HepG2 (cell line): Measurements from ENCODE around the gene HPCAL1. TPM values are rescaled to one million over a fixed set of nuclear protein-coding genes. Genes with fewer than 3 reads are reported as not detected.
A peak's percentile ranks its signal among the peaks of the same experiment; 100 is the strongest.

Experiments
- ARID3A ChIP-seq: IDR thresholded peaks from 2 replicates; pipeline ENCODE4 v1.6.1; 2012; ENCODE audit warnings: low read depth, low read length, improper control_type of control experiment
- CC2D1A ChIP-seq: sonication (generic); formaldehyde crosslinking; IDR thresholded peaks from 2 replicates; pipeline ENCODE4 v1.8.1; 2023; ENCODE audit warnings: mild to moderate bottlenecking, missing genetic modification reagents
- CCAR2 ChIP-seq: fragments of 200-400 bp; formaldehyde crosslinking; optimal IDR thresholded peaks from 2 replicates; pipeline ENCODE3; 2018; ENCODE audit warnings: low read depth, mild to moderate bottlenecking, low read length, moderate library complexity
- CREB1 ChIP-seq, 2 experiments: fragments of 450-650 bp in 1 of 2; IDR thresholded peaks; 2 replicates each; pipeline ENCODE4 v1.6.1; 2016 to 2017; ENCODE audit warnings: control low read depth in 1 of 2, mild to moderate bottlenecking in 1 of 2, missing compliant biosample characterization in 1 of 2, missing genetic modification characterization in 1 of 2
- CREM ChIP-seq, 2 experiments: sonication (generic) in 1 of 2; formaldehyde crosslinking in 1 of 2; IDR thresholded peaks; 2 replicates each; pipeline versions ENCODE4 v1.4.0 to v1.6.1; 2016 to 2020; ENCODE audit warnings: antibody characterized with exemption in 1 of 2, mild to moderate bottlenecking in 1 of 2, missing genetic modification reagents in 1 of 2
- DNMT3B ChIP-seq: conservative IDR thresholded peaks from 2 replicates; pipeline ENCODE4 v1.6.1; 2016; ENCODE audit warnings: missing biosample characterization, control low read depth
- FOXO1 ChIP-seq: sonication (generic); formaldehyde crosslinking; IDR thresholded peaks from 2 replicates; pipeline ENCODE4 v1.4.0; 2020; ENCODE audit warnings: missing genetic modification reagents
- KLF9 ChIP-seq: IDR thresholded peaks from 2 replicates; pipeline ENCODE4 v1.6.1; 2016; ENCODE audit warnings: low read depth
- MXD3 ChIP-seq: IDR thresholded peaks from 2 replicates; pipeline ENCODE4 v1.6.1; 2016; ENCODE audit warnings: mild to moderate bottlenecking, missing biosample characterization, missing genetic modification reagents
- PAX8 ChIP-seq: sonication (generic); formaldehyde crosslinking; IDR thresholded peaks from 2 replicates; pipeline ENCODE4 v1.8.0; 2022; ENCODE audit warnings: mild to moderate bottlenecking, missing genetic modification reagents, borderline replicate concordance
- PHF8 ChIP-seq: sonication (generic); formaldehyde crosslinking; IDR thresholded peaks from 2 replicates; pipeline ENCODE4 v1.5.0; 2020; ENCODE audit warnings: missing genetic modification reagents
- RAD51 ChIP-seq: fragments of 450-650 bp; IDR thresholded peaks from 2 replicates; pipeline ENCODE4 v1.6.1; 2016; ENCODE audit warnings: borderline replicate concordance
- THAP11 ChIP-seq: IDR thresholded peaks from 2 replicates; pipeline ENCODE4 v1.6.1; 2016; ENCODE audit warnings: missing biosample characterization, missing genetic modification reagents
- U2AF1 ChIP-seq: fragments of 200-400 bp; formaldehyde crosslinking; optimal IDR thresholded peaks from 2 replicates; pipeline ENCODE3; 2017; ENCODE audit warnings: mild to moderate bottlenecking, low read depth, low read length
- ZFP82 ChIP-seq: sonication (generic); formaldehyde crosslinking; IDR thresholded peaks from 2 replicates; pipeline ENCODE4 v1.5.1; 2020; ENCODE audit warnings: mild to moderate bottlenecking, missing genetic modification reagents, borderline replicate concordance
- ZNF350 ChIP-seq: sonication (generic); formaldehyde crosslinking; IDR thresholded peaks from 2 replicates; pipeline ENCODE4 v1.4.0; 2020; ENCODE audit warnings: mild to moderate bottlenecking, low read depth, missing genetic modification reagents, borderline replicate concordance
- ZNF382 ChIP-seq: sonication (generic); formaldehyde crosslinking; IDR thresholded peaks from 2 replicates; pipeline ENCODE4 v1.5.0; 2020; ENCODE audit warnings: missing genetic modification reagents, mild to moderate bottlenecking, borderline replicate concordance
- ZNF558 ChIP-seq: sonication (generic); formaldehyde crosslinking; IDR thresholded peaks from 2 replicates; pipeline ENCODE4 v1.9.0; 2022; ENCODE audit warnings: mild to moderate bottlenecking, missing genetic modification reagents, borderline replicate concordance
- polyA plus RNA-seq, 8 experiments: library from polyadenylated mRNA; depleted of rRNA in 3 of 8; stranded (reverse) in 7 of 8; unstranded in 1 of 8; fragments of >200 nt; fragmentation: Illumina TruSeq in 4 of 8; extraction: Trizol in 4 of 8; gene quantifications; 2 replicates each; pipeline versions ENCODE4 v1.2.1 to v1.2.3, GENCODE V29; 2011 to 2016; ENCODE audit warnings: low read depth in 4 of 8, missing spikeins in 1 of 8, mixed read lengths in 1 of 8; ENCODE audit not compliant: insufficient read depth in 1 of 8
- total RNA-seq, 5 experiments: library from RNA; depleted of rRNA; stranded (reverse); fragments of >200 nt; fragmentation: Illumina TruSeq; extraction: Trizol; gene quantifications; 2 replicates each; pipeline ENCODE4 v1.2.3, GENCODE V29; 2016; ENCODE audit warnings: low read depth in 1 of 5
- TF ChIP-seq, protein P1 (sequence below): sonication (generic); formaldehyde crosslinking; IDR thresholded peaks from 2 replicates; pipeline ENCODE4 v1.4.0; 2020; ENCODE audit warnings: missing genetic modification reagents

HPCAL1 gene
- total and polyA plus RNA-seq, 2 of the 13 experiments (the other 11 are each of a cell fraction or from before 2014, with no cell fraction given), result 29.5 to 29.9 TPM

GRCh38 chr2:10449838-10450691 lies 147.4 kb downstream of the HPCAL1 start (continued):
- TF ChIP-seq PHF8 (CRISPR knock-in tag) (peak; percentile 74), CREB1 (IDR thresholded peaks at IDR 0.05) (peak; percentile 84), CREB1 (CRISPR knock-in tag; IDR thresholded peaks at IDR 0.05) (peak; percentile 90), KLF9 (CRISPR knock-in tag) (no peak; the same call in 1 of the 2 replicates), ZFP82 (CRISPR knock-in tag) (no peak), FOXO1 (CRISPR knock-in tag) (peak; percentile 55; the same call in 1 of the 2 replicates), CC2D1A (CRISPR knock-in tag) (no peak), DNMT3B (no peak), THAP11 (CRISPR knock-in tag) (peak; percentile 88), ZNF382 (no peak), ARID3A (peak; percentile 87), PAX8 (CRISPR knock-in tag) (peak; percentile 42; the same call in 1 of the 2 replicates), U2AF1 (no peak), CCAR2 (peak; percentile 63), CREM (IDR thresholded peaks at IDR 0.05) (peak; percentile 81), CREM (CRISPR knock-in tag; IDR thresholded peaks at IDR 0.05) (no peak), MXD3 (CRISPR knock-in tag) (peak; percentile 92), ZNF558 (CRISPR knock-in tag) (no peak), ZNF350 (CRISPR knock-in tag) (peak; percentile 91; the same call in 1 of the 2 replicates), RAD51 (no peak)
- TF ChIP-seq, protein P1, sequence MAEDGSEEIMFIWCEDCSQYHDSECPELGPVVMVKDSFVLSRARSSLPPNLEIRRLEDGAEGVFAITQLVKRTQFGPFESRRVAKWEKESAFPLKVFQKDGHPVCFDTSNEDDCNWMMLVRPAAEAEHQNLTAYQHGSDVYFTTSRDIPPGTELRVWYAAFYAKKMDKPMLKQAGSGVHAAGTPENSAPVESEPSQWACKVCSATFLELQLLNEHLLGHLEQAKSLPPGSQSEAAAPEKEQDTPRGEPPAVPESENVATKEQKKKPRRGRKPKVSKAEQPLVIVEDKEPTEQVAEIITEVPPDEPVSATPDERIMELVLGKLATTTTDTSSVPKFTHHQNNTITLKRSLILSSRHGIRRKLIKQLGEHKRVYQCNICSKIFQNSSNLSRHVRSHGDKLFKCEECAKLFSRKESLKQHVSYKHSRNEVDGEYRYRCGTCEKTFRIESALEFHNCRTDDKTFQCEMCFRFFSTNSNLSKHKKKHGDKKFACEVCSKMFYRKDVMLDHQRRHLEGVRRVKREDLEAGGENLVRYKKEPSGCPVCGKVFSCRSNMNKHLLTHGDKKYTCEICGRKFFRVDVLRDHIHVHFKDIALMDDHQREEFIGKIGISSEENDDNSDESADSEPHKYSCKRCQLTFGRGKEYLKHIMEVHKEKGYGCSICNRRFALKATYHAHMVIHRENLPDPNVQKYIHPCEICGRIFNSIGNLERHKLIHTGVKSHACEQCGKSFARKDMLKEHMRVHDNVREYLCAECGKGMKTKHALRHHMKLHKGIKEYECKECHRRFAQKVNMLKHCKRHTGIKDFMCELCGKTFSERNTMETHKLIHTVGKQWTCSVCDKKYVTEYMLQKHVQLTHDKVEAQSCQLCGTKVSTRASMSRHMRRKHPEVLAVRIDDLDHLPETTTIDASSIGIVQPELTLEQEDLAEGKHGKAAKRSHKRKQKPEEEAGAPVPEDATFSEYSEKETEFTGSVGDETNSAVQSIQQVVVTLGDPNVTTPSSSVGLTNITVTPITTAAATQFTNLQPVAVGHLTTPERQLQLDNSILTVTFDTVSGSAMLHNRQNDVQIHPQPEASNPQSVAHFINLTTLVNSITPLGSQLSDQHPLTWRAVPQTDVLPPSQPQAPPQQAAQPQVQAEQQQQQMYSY, result no peak
